ENCODE measurements around the gene ARL5A. TPM values are rescaled to one million over a fixed set of nuclear protein-coding genes. Genes with fewer than 3 reads are reported as not detected.

The ARL5A gene
- total and polyA plus RNA-seq, 12 donors: 8.3 to 99.0 (median 53.2) TPM

GRCh38 chr2:151754253-151754897, 73.8 kb downstream of the ARL5A start:
- 89 to 96% (median 92%) methylated on average over 1 of the region's 1 CpG for WGBS, 4 donors
- peaks cover 0 to 4% of the 10 kb centered on the region in 2 donors for H3K4me1 ChIP-seq (replicated peaks in 1 of 2)
- H3K9me3 ChIP-seq (replicated peaks in 1 of 3): no peaks in the 10 kb centered on the region
- no peaks in the 10 kb centered on the region for H3K36me3 ChIP-seq (replicated peaks in 1 of 2)
- TF ChIP-seq POLR2A (IDR thresholded peaks at IDR 0.05) (no peak), CTCF (IDR thresholded peaks at IDR 0.05) (no peak)
- H3K4me3 ChIP-seq: no peak overlapping the region
- H3K27ac ChIP-seq: no peak overlapping the region
- intact Hi-C loops (cut with DNase I): no loop called here
- H3K27me3 ChIP-seq: no peaks in the 10 kb centered on the region
- DNase-seq: no peak

- DNase-seq: no peak
- Histone ChIP-seq H3K4me3 (no peak overlapping the region), H3K9me3 (replicated peaks in 1 of 3) (no peaks in the 10 kb centered on the region), H3K4me1 (replicated peaks in 1 of 2) (peaks cover 0 to 4% of the 10 kb centered on the region in 2 donors), H3K36me3 (replicated peaks in 1 of 2) (no peaks in the 10 kb centered on the region), H3K27ac (no peak overlapping the region), H3K27me3 (no peaks in the 10 kb centered on the region)
- no peak for TF ChIP-seq POLR2A (IDR thresholded peaks at IDR 0.05)
- no peak for TF ChIP-seq CTCF (IDR thresholded peaks at IDR 0.05)
- intact Hi-C loops (cut with DNase I): no loop called here
Measured at GRCh38 chr2:151753540-151753939, 74.7 kb downstream of the ARL5A start.

Other genes starting within 250 kb of the ARL5A start
- 10 to 100 TPM in 3 of 9 donors, 1 to 10 TPM in 6; 3.4 to 32.5 (median 8.2) TPM for gene NEB, start 93.9 kb downstream of the ARL5A start, total RNA-seq
- gene NEB, start 93.9 kb downstream of the ARL5A start, polyA plus RNA-seq: 1 to 10 TPM; 3.0 to 7.9 (median 7.3) TPM

Measured in adrenal gland (tissue), 12 donors.